Tongue (tissue), 2 donors: ENCODE measurements around the gene COL6A5. TPM values are rescaled to one million over a fixed set of nuclear protein-coding genes. Genes with fewer than 3 reads are reported as not detected.
A peak's percentile ranks its signal among the peaks of the same experiment; 100 is the strongest.
"Not testable (repeated sequence)": the region's sequence is repeated elsewhere in the genome, so short reads cannot be mapped to it uniquely, and the experiment has no call there.

Experiments used
- DNase-seq: peaks from one replicate; pipeline ENCODE4 v3.0.0-alpha.2; 2015
- total RNA-seq: library from RNA; depleted of rRNA; stranded (reverse); fragments of >200 nt; gene quantifications from one replicate; pipeline ENCODE4 v1.2.3, GENCODE V29; 2014

Gene COL6A5
- total RNA-seq, 1 donor from 2014 or later = not detected

GRCh38 chr3:130442284-130442683 is 96.8 kb downstream of the COL6A5 start:
- no peak for DNase-seq

GRCh38 chr3:130446840-130447239 is 101.4 kb downstream of the COL6A5 start:
- not testable (repeated sequence) for DNase-seq

- not testable (repeated sequence) for DNase-seq
Observed at GRCh38 chr3:130448155-130448554, 102.7 kb downstream of the COL6A5 start.

- DNase-seq = no peak
Observed at GRCh38 chr3:130456540-130456939, 111.1 kb downstream of the COL6A5 start.

- peak; percentile 47 for DNase-seq
Observed at GRCh38 chr3:130457671-130458070, 112.2 kb downstream of the COL6A5 start.

GRCh38 chr3:130459944-130460343 is 114.5 kb downstream of the COL6A5 start:
- DNase-seq = no peak

GRCh38 chr3:130462089-130462488 is 116.6 kb downstream of the COL6A5 start:
- no peak for DNase-seq

GRCh38 chr3:130463221-130463620 is 117.7 kb downstream of the COL6A5 start:
- no peak for DNase-seq

GRCh38 chr3:130465521-130465920 is 120.0 kb downstream of the COL6A5 start:
- DNase-seq = peak; percentile 45

GRCh38 chr3:130468311-130468710 is 122.8 kb downstream of the COL6A5 start:
- DNase-seq = no peak

- DNase-seq = peak; percentile 19
Observed at GRCh38 chr3:130470126-130470525, 124.7 kb downstream of the COL6A5 start.

- DNase-seq = no peak
Observed at GRCh38 chr3:130473416-130473815, 127.9 kb downstream of the COL6A5 start.

GRCh38 chr3:130480736-130481135 is 135.3 kb downstream of the COL6A5 start:
- peak; percentile 82 for DNase-seq

- no peak for DNase-seq
Observed at GRCh38 chr3:130488288-130488687, 142.8 kb downstream of the COL6A5 start.

GRCh38 chr3:130488769-130489450 is 143.4 kb downstream of the COL6A5 start:
- no peak for DNase-seq

- peak; percentile 44 for DNase-seq
Observed at GRCh38 chr3:130490241-130490640, 144.8 kb downstream of the COL6A5 start.

- no peak for DNase-seq
Observed at GRCh38 chr3:130491431-130491830, 146.0 kb downstream of the COL6A5 start.

GRCh38 chr3:130504701-130505100 is 159.2 kb downstream of the COL6A5 start:
- peak; percentile 64 for DNase-seq

- DNase-seq = peak; percentile 44
Observed at GRCh38 chr3:130506031-130506430, 160.6 kb downstream of the COL6A5 start.

GRCh38 chr3:130507746-130508145 is 162.3 kb downstream of the COL6A5 start:
- no peak for DNase-seq

- peak; percentile 85 for DNase-seq
Observed at GRCh38 chr3:130509008-130509407, 163.5 kb downstream of the COL6A5 start.

GRCh38 chr3:130514681-130515080 is 169.2 kb downstream of the COL6A5 start:
- DNase-seq = no peak

- DNase-seq = no peak
Observed at GRCh38 chr3:130515755-130516154, 170.3 kb downstream of the COL6A5 start.
